Measurements from ENCODE around the gene PTPRE. TPM values are rescaled to one million over a fixed set of nuclear protein-coding genes. Genes with fewer than 3 reads are reported as not detected.

Gene PTPRE
- total and polyA plus RNA-seq, 2 of the 4 experiments (the other 2 are of a cell fraction), result 0.34 to 0.54 TPM

DNA sequence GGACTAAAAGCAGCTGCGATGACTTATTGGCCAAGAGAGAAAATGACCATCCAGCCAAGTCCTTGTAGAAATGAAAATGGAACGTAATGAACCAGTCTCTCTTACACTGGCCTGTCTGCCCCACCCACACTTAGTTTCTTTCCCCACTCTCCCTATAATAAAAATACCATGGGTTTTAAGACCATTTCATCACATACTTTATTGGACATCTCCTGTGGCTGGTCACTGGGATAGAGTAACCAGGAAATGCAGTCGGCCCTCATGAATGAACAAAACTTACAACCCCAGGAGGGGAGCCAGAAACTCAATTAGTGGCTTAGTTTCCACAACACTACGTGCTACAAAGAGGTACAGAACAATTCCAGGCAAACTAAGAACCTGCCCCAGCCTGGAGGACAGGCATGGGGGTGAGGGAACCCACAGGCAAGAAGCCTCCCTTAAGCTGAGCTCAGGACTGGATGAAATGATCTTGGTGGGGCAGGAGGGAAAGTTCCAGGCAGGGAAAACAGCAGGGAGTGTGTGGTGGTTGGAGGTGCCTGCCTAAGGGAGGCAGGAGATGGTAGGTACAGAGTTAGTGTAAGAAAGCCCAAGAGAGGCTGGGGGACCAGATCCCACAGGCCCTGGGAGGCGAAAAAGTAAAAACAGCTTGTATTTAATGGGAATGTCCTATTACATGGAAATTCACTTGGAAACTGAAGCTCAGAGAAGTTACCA, 189.7 kb downstream of the PTPRE start:
- H3K4me3 ChIP-seq (ENCODE audit: insufficient read depth, low read depth, low read length), result no peak overlapping the region
- dilution Hi-C loops (cut with HindIII; ENCODE audit: low sequenced_read_pairs, unreplicated experiment), result no loop called here
- H2AFZ ChIP-seq (replicated peaks; ENCODE audit: low read length, poor library complexity), result no peak overlapping the region
- no CpG with 5 or more reads among the region's 5 CpGs for WGBS, 2 experiments (ENCODE audit: extremely low coverage in 2 of 2, insufficient read length in 1 of 2)
- no peak overlapping the region for H2BK120ac ChIP-seq (ENCODE audit: low read depth, low read length)
- H4K8ac ChIP-seq (ENCODE audit: low read depth in 2 of 2, low read length in 2 of 2), result no peak overlapping the region
- H3K23ac ChIP-seq (ENCODE audit: low read depth, low read length), result no peak overlapping the region
- no peak overlapping the region for H2AK5ac ChIP-seq (ENCODE audit: low read depth, low read length)
- CTCF ChIA-PET, result no interaction called here
- H2BK5ac ChIP-seq (ENCODE audit: low read depth, low read length, poor library complexity, severe bottlenecking), result no peak overlapping the region
- H2BK15ac ChIP-seq (ENCODE audit: low read depth, low read length), result no peak overlapping the region
- no peak overlapping the region for H3K9ac ChIP-seq (ENCODE audit: low read depth, low read length)
- H4K91ac ChIP-seq (ENCODE audit: insufficient read depth, low read depth, low read length), result no peak overlapping the region
- POLR2A ChIA-PET (ENCODE audit: unreplicated experiment), result no interaction called here
- H3K18ac ChIP-seq (ENCODE audit: low read depth, low read length), result no peak overlapping the region
- H3K27ac ChIP-seq (ENCODE audit: insufficient read depth, low read length), result no peak overlapping the region
- no peaks in the 10 kb centered on the region; the same call in 1 of the 2 replicates for H4K20me1 ChIP-seq (ENCODE audit: insufficient read depth, low read length)
- no peak overlapping the region for H3K4me2 ChIP-seq (ENCODE audit: low read depth, low read length)
- H3K27me3 ChIP-seq (ENCODE audit: control insufficient read depth, insufficient read depth, low read length), result no peaks in the 10 kb centered on the region
- H3K9me3 ChIP-seq (ENCODE audit: control insufficient read depth, insufficient read depth, low read length), result no peaks in the 10 kb centered on the region
- peaks cover 8% of the 10 kb centered on the region; the same call in 1 of the 2 replicates for H3K9me1 ChIP-seq (ENCODE audit: insufficient read depth, low read length)
- BruUV-seq (replicated peaks), result no TSS peak
- H4K5ac ChIP-seq (ENCODE audit: low read depth, low read length), result no peak overlapping the region
- no peak overlapping the region for H2BK20ac ChIP-seq (ENCODE audit: low read depth, low read length)
- no peak overlapping the region for H2AK9ac ChIP-seq (replicated peaks; ENCODE audit: low read depth, low read length, poor library complexity)
- no peak for ATAC-seq (ENCODE audit: low read depth)
- intact Hi-C loops (cut with micrococcal nuclease), result no loop called here
- no peak overlapping the region for H3K14ac ChIP-seq (replicated peaks; ENCODE audit: low read depth, low read length)
- TF ChIP-seq, protein P1, sequence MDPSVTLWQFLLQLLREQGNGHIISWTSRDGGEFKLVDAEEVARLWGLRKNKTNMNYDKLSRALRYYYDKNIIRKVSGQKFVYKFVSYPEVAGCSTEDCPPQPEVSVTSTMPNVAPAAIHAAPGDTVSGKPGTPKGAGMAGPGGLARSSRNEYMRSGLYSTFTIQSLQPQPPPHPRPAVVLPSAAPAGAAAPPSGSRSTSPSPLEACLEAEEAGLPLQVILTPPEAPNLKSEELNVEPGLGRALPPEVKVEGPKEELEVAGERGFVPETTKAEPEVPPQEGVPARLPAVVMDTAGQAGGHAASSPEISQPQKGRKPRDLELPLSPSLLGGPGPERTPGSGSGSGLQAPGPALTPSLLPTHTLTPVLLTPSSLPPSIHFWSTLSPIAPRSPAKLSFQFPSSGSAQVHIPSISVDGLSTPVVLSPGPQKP (IDR thresholded peaks at IDR 0.05; ENCODE audit: borderline replicate concordance, low read depth, low read length), result no peak
- TF ChIP-seq SMC3 (IDR thresholded peaks at IDR 0.05; ENCODE audit: low read depth, low read length), result no peak
- TF ChIP-seq MXI1 (IDR thresholded peaks at IDR 0.05; ENCODE audit: borderline replicate concordance, low read depth, low read length), result no peak
- TF ChIP-seq, protein P2, sequence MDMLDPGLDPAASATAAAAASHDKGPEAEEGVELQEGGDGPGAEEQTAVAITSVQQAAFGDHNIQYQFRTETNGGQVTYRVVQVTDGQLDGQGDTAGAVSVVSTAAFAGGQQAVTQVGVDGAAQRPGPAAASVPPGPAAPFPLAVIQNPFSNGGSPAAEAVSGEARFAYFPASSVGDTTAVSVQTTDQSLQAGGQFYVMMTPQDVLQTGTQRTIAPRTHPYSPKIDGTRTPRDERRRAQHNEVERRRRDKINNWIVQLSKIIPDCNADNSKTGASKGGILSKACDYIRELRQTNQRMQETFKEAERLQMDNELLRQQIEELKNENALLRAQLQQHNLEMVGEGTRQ (IDR thresholded peaks at IDR 0.05; ENCODE audit: low read depth, low read length), result no peak
- no peak for TF ChIP-seq NFE2L2 (IDR thresholded peaks at IDR 0.05; ENCODE audit: low read depth, low read length)
- no peak for TF ChIP-seq RAD21 (IDR thresholded peaks at IDR 0.05; ENCODE audit: low read length)
- TF ChIP-seq MAFK (IDR thresholded peaks at IDR 0.05; ENCODE audit: low read depth, low read length), result no peak
- TF ChIP-seq POLR2A (IDR thresholded peaks at IDR 0.05; ENCODE audit: low read depth, low read length), result no peak
- TF ChIP-seq, protein P3, sequence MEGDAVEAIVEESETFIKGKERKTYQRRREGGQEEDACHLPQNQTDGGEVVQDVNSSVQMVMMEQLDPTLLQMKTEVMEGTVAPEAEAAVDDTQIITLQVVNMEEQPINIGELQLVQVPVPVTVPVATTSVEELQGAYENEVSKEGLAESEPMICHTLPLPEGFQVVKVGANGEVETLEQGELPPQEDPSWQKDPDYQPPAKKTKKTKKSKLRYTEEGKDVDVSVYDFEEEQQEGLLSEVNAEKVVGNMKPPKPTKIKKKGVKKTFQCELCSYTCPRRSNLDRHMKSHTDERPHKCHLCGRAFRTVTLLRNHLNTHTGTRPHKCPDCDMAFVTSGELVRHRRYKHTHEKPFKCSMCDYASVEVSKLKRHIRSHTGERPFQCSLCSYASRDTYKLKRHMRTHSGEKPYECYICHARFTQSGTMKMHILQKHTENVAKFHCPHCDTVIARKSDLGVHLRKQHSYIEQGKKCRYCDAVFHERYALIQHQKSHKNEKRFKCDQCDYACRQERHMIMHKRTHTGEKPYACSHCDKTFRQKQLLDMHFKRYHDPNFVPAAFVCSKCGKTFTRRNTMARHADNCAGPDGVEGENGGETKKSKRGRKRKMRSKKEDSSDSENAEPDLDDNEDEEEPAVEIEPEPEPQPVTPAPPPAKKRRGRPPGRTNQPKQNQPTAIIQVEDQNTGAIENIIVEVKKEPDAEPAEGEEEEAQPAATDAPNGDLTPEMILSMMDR (conservative IDR thresholded peaks at IDR 0.05; ENCODE audit: low read depth, low read length), result no peak
- no peak for TF ChIP-seq BHLHE40 (IDR thresholded peaks at IDR 0.05; ENCODE audit: low read depth, low read length)
- TF ChIP-seq RCOR1 (IDR thresholded peaks at IDR 0.05; ENCODE audit: insufficient replicate concordance, low read length), result no peak
- no peak for TF ChIP-seq CEBPB (IDR thresholded peaks at IDR 0.05; ENCODE audit: low read depth, low read length)
- no peak for TF ChIP-seq RFX5 (IDR thresholded peaks at IDR 0.05; ENCODE audit: low read depth, low read length)
- in situ Hi-C loops (cut with MboI; ENCODE audit: low sequenced_read_pairs), result no loop called here
- peaks cover 6 to 10% of the 10 kb centered on the region in 2 experiments for H3K79me1 ChIP-seq (ENCODE audit: low read depth in 1 of 2, low read length in 2 of 2)
- peaks cover 15% of the 10 kb centered on the region for H3K36me3 ChIP-seq (ENCODE audit: control insufficient read depth, insufficient read depth, low read length)
- DNase-seq, result no peak
- H3K4ac ChIP-seq (ENCODE audit: low read depth, low read length), result no peak overlapping the region
- H3K4me1 ChIP-seq (ENCODE audit: control insufficient read depth, insufficient read depth, low read length), result no peaks in the 10 kb centered on the region
- H3K56ac ChIP-seq (ENCODE audit: extremely low read depth, insufficient read depth, low read length), result no peak overlapping the region
